Activated CD4-positive, alpha-beta T cell treated with anti-CD3 and anti-CD28 coated beads for 1 hour (primary cell): ENCODE data around the gene B9D1.
A peak's percentile ranks its signal among the peaks of the same experiment; 100 is the strongest.

ENCODE experiments used
- DNase-seq: peaks from one replicate; pipeline ENCODE4 v3.0.0-alpha.2; 2020

The B9D1 gene

DNA sequence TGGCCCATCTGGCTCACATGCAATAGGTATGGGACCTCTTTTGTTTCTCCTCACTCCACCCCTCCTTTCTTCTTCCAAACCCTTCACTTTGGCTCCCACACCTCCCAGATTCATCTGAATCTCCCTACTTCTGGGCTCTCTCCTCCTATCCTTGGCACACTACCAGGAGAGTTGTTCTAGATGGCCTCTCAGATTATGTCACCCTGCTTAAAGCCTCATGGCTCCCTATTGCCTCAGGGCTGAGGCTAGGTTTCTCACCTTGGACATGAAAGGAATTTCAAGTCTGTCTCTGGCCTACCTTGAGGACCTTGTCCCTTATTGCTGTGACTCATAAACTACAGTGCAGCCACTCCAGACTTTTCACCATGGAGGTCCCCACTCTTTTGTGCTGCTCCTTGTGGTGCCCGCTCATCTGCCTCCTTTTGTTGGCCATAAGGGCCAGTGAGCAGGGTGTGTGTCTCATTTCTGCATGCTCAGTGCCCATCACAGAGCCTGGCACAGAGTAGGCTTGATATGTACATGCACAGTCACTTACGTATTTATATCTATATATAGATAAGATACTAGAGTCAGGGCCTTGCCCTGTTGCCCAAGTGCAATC lies 25.5 kb upstream of the B9D1 start:
- DNase-seq: no peak

DNA sequence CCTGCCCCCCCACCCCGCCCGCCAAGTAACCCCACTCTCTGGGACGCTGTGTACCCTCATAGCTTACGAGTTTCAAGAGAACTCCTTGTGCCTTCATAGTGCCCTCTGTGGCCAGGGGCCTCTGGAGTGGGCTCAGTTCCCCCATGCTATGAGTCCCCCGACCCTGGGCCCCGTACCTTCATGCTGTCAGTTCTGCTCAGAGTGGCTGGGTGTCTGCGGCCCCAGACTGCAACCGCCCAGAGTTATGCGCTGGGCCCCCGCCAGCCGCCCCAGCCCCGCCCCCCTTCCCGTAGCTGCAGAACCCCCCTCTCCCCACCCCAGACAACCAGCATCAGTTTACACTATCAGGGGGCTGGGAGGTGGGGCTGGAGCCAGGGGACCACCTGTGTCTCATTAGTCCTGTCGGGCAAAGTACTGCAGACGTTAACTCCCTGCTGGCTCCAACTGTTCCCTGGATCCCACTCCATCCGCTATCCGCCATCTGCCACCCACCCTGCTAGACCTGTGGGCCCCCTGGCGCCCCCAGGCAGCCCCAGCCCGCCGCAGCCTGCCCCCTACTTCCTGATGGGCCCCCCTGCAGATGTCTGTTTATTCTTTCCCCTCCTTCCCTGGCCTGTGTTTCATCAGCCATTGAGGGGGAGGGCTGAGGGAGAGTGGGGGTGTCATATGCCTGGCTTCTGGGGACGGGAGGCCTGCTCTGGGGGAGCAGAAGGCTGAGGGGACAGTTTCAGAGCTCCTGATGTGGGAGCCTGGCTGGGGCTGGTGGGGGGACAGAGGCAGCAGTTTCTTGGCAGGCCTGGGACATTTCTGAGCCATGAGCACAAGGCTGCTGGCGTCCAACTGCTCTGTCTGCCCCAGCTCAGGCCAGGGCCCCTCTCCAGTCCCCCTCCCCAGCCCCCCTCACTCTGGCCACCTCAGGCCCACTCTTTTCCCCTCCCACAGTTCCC lies 24.7 kb upstream of the B9D1 start, which contains the start of gene MFAP4:
TSS of gene MFAP4 (minus strand) at position 217 of the 947 bp plus-strand sequence. CDS start at position 182, 35 bp downstream.
- DNase-seq: no peak

DNA sequence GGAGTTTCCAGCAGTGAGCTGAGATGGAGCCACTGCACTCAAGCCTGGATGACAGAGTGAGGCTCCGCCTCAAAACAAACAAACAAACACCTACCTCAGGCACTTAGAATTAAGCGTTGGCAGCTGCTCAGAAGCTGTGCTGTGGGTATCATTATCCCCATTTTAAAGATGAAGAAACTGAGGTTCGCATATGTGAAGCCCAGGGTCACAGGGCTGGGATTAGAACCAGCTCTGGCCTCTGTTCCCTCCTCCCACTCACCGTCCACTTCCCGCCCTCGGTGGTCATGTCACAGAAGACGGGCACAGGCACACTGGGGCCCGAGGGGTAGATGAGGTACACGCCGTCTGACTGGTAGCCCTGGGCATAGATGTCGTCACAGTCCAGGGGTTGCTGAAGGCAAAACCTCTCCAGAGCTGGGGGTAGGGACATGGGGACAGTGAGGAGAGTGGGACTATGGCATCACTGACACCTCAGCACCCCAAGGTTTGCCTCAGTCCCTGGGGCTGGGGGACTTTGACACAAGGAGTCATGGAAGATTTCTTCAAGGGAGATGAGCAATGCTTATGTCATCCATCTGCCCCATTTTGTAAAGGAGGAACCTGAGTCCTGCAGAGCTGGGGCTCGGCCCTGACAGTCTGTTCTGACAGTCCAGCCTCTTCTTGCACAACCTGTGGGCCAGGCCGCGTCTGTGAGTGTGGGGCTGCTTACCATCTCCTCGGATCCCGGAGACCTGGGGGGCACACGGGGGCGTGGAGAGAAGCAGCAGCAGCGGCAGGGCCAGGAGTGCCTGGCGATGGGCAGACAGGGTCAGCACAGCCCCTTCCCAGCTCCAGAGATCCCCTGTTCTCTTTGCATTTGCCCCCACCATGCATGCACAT lies 23.8 kb upstream of the B9D1 start:
- DNase-seq: no peak

DNA sequence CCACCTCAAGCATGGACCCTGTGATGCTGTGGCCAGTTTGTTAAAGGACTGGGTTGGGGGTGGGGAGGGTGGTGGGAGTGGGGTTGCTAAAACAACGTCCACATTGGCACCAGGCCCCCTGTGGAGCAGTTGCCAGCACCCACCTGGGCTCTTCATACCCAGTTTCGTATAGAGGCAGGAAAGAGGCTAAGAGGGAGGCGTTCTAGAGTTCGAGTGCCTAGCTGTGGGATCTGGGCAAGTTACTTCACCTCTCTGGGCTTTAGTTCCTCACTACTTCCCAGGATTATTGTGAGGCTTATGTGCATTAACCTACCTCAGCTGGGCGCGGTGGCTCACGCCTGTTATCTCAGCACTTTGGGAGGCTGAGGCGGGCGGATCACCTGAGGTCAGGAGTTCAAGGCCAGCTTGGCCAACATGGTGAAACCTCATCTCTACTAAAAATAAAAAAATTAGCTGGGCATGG lies 23.0 kb upstream of the B9D1 start:
- no peak for DNase-seq

GRCh38 chr17:19384723-19385391 lies 22.3 kb upstream of the B9D1 start:
- no peak for DNase-seq

DNA sequence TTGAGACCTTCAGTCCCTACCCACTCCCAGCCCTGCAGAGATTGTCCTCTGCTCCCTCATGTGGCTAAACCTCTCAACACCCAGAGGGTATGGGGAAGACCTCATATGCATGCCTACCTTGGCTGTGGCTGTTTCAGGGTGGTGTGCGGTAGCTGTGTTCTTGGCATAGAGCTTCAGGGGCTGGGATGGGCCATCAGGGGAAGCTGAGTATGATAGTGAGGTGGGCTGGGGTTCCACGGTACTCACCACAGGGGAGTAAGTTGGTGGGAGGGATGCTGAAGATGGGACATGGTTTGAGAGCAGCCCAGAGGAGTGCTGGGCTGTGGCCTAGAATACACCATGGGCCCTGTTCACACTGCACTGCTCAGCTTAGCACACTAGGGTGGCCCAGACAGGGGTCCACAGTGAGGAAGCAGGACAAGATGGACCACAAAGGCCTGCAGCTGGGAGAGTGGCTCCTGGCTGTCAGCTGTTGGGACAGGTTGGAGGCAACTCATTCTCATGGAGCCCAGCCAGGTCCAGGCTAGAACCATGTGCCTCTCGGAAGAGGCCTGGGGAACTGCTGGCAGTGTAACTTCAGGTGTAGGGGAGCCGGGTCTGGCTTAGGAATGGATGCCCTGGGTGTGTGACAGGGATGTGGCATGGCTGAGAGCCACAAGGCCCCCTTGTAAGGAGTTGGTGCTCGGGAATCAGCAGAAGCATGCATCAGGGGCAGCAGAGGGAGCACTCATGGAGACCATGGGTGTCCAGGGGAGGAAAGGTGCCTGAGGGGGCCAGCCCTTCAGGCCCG lies 21.4 kb upstream of the B9D1 start:
- DNase-seq: no peak

GRCh38 chr17:19382531-19383444 lies 20.3 kb upstream of the B9D1 start:
- DNase-seq: no peak

GRCh38 chr17:19381741-19382444 lies 19.4 kb upstream of the B9D1 start:
- DNase-seq: no peak

DNA sequence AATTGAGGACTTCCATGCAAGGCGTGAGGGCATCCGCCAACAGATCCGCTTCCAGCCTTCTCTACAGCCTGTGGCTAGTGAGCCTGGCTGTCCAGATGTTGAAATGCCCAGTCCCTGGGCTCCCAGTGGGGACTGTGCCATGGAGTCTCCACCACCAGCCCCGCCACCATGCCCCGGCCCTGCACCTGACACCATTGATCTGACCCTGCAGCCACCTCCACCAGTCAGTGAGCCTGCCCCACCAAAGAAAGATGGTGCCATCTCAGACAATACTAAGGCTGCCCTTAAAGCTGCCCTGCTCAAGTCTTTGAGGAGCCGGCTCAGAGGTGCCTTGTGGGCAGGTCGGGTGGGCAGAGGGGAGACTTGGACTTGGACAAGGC lies 18.8 kb upstream of the B9D1 start:
- no peak for DNase-seq

GRCh38 chr17:19380481-19381301 lies 18.2 kb upstream of the B9D1 start:
- DNase-seq: no peak

DNA sequence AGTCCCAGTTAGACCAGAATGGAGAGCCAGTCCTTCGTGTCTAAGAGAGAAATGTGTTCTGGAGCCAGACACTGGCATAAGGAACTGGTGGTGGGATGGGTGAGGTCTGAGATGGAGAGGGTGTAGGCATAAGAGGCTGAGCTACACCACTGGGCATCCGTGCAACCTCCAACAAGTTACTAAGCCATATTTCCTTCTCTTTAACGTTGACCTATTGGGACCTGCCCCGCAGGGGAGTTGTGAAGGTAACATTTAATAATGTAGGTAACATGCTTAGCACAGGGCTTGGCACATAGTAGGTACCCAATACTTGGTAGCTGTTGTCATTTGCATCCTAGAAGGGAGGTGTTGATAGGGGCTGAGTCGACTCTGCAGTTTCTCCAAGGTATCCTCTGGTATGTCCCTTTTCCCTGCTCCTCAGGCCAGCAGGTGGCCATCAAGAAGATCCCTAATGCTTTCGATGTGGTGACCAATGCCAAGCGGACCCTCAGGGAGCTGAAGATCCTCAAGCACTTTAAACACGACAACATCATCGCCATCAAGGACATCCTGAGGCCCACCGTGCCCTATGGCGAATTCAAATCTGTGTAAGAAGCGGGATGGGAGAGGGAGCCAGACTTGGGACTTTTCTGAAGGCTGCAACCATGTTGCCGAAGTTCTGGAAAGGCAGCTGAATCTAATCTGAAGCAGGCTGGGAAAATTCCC lies 17.0 kb upstream of the B9D1 start:
- DNase-seq: no peak

GRCh38 chr17:19378416-19379360 lies 16.2 kb upstream of the B9D1 start, which contains the start of gene MAPK7:
TSS of gene MAPK7 (plus strand) at chr17:19378498. CDS start at chr17:19378901, 403 bp downstream.
- no peak for DNase-seq

DNA sequence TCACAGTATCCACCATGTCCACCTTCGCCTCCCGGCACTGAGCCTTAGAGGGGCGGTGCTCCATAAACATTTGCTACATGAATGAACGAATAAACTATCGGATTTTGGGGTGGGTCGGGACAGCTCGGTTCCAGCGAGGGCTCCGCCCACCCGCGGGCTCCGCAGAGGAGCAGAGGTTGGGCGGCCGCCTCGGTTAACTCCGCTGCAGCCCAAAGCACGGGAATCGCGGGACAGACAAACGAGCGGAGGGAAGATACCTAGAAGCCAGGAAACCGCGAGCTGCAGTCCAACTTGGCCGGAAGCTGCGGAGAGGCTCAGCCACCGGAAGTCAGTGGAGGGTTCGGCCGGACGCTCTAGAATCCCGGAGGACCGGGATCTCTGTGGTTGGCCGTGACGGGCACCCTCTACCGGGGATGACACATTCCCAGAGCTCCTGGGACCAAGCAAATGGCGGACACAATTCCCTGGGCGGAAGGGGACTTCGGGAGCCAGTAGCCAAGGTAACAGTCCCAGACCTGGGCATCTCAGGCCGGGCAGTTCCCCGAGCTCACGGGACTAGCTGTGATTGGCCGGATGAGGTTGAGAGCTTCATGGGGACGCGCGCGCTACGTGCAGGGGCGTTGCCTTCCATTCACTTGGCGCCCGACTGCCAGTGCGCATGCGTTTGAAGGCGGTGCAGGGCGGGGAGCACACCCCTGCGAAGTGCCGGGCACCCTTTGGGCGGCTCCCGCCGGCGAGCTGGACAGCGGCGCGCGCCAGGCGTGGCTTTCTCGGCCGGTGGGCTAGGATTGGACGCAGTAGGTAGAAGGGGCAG lies 15.3 kb upstream of the B9D1 start:
- peak; percentile 89 for DNase-seq

DNA sequence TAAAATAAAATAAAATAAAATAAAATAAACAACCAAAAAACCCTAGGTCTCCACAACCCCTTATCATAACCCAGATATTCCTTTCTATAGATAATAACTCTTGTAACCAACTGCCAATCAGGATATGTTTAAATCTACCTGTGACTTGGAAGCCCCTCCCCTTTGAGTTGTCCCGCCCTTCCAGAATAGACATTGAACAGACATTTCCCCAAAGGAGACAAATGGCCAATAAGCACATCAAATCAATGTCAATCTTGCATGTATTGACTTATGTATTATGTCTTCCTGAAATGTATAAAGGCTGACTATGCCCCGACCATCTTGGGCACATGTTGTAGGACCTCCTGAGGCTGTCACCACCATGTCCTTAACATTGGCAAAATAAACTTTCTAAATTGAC lies 14.3 kb upstream of the B9D1 start:
- no peak for DNase-seq

GRCh38 chr17:19375732-19376131 lies 13.2 kb upstream of the B9D1 start:
- no peak for DNase-seq

- DNase-seq: no peak
These were observed 11.6 kb upstream of the B9D1 start for GRCh38 chr17:19374136-19374535.
